HG03139 (cell line): ENCODE data around the gene FGF16.
"Not testable (repeated sequence)": the region's sequence is repeated elsewhere in the genome, so short reads cannot be mapped to it uniquely, and the experiment has no call there.

Source experiments
- ATAC-seq: cut with Tn5 transposase; IDR thresholded peaks from one replicate; pipeline ENCODE4 v1.9.1; 2021; ENCODE audit not compliant: unreplicated experiment

FGF16 gene

GRCh38 chrX:77446029-77446585 is 1.1 kb upstream of the FGF16 start:
- ATAC-seq: no peak

GRCh38 chrX:77447653-77448569 is 722 bp downstream of the FGF16 start:
- ATAC-seq: no peak

GRCh38 chrX:77450415-77450814 is 3.2 kb downstream of the FGF16 start:
- ATAC-seq: no peak

- no peak for ATAC-seq
Observed at GRCh38 chrX:77450996-77451395, 3.8 kb downstream of the FGF16 start.

GRCh38 chrX:77453190-77453589 is 6.0 kb downstream of the FGF16 start:
- ATAC-seq: no peak

GRCh38 chrX:77455437-77455836 is 8.2 kb downstream of the FGF16 start:
- ATAC-seq: no peak

GRCh38 chrX:77484045-77484444 is 36.9 kb downstream of the FGF16 start:
- no peak for ATAC-seq

- no peak for ATAC-seq
Observed at GRCh38 chrX:77493677-77494553, 46.7 kb downstream of the FGF16 start.

GRCh38 chrX:77500164-77500563 is 53.0 kb downstream of the FGF16 start:
- ATAC-seq: not testable (repeated sequence)

- ATAC-seq: no peak
Observed at GRCh38 chrX:77502951-77503525, 55.8 kb downstream of the FGF16 start.

GRCh38 chrX:77505227-77505626 is 58.0 kb downstream of the FGF16 start:
- no peak for ATAC-seq
